ENCODE data around the gene MFN1. TPM values are rescaled to one million over a fixed set of nuclear protein-coding genes. Genes with fewer than 3 reads are reported as not detected.

MFN1 gene
- total and polyA plus RNA-seq, 2 donors, result 31.5 to 32.2 TPM

GRCh38 chr3:179415377-179415776, 67.9 kb downstream of the MFN1 start:
- no peak overlapping the region for H3K4me3 ChIP-seq (ENCODE audit: low read length in 2 of 2)
- no peaks in the 10 kb centered on the region for H3K27me3 ChIP-seq (ENCODE audit: control insufficient read depth in 2 of 2, insufficient read depth in 1 of 2, low read length in 1 of 2)
- 97% methylated on average over 4 of the region's 4 CpGs for WGBS
- no peaks in the 10 kb centered on the region for H3K4me1 ChIP-seq (ENCODE audit: control insufficient read depth in 2 of 2, insufficient read depth in 2 of 2, low read length in 2 of 2)
- peaks cover 0 to 9% of the 10 kb centered on the region in 2 donors for H3K36me3 ChIP-seq (ENCODE audit: control insufficient read depth in 2 of 2, insufficient read depth in 2 of 2, low read length in 1 of 2)
- H3K9me3 ChIP-seq (ENCODE audit: control insufficient read depth in 2 of 2, insufficient read depth in 1 of 2, low read length in 1 of 2), result no peaks in the 10 kb centered on the region
- DNase-seq (ENCODE audit: low read depth in 6 of 9, low spot score in 9 of 9), result no peak
- H3K27ac ChIP-seq (ENCODE audit: low read depth in 1 of 2, low read length in 1 of 2), result no peak overlapping the region

GRCh38 chr3:179416681-179417080, 69.2 kb downstream of the MFN1 start:
- Histone ChIP-seq H3K4me3 (ENCODE audit: low read length in 2 of 2) (no peak overlapping the region), H3K9me3 (ENCODE audit: control insufficient read depth in 2 of 2, insufficient read depth in 1 of 2, low read length in 1 of 2) (no peaks in the 10 kb centered on the region), H3K27ac (ENCODE audit: low read depth in 1 of 2, low read length in 1 of 2) (no peak overlapping the region), H3K27me3 (ENCODE audit: control insufficient read depth in 2 of 2, insufficient read depth in 1 of 2, low read length in 1 of 2) (no peaks in the 10 kb centered on the region), H3K4me1 (ENCODE audit: control insufficient read depth in 2 of 2, insufficient read depth in 2 of 2, low read length in 2 of 2) (no peaks in the 10 kb centered on the region), H3K36me3 (ENCODE audit: control insufficient read depth in 2 of 2, insufficient read depth in 2 of 2, low read length in 1 of 2) (peaks cover 0 to 9% of the 10 kb centered on the region in 2 donors)
- no peak for DNase-seq (ENCODE audit: low read depth in 6 of 9, low spot score in 9 of 9)
- 98% methylated on average over 2 of the region's 2 CpGs for WGBS

- 20% methylated on average over 3 of the region's 3 CpGs for WGBS
- H3K36me3 ChIP-seq (ENCODE audit: control insufficient read depth in 2 of 2, insufficient read depth in 2 of 2, low read length in 1 of 2), result peaks cover 0 to 9% of the 10 kb centered on the region in 2 donors
Measured at GRCh38 chr3:179418610-179419009, 71.1 kb downstream of the MFN1 start.

GRCh38 chr3:179421500-179421899, 74.0 kb downstream of the MFN1 start:
- 92% methylated on average over 2 of the region's 2 CpGs for WGBS
- DNase-seq (ENCODE audit: low read depth in 6 of 9, low spot score in 9 of 9), result no peak
- H3K4me3 ChIP-seq (ENCODE audit: low read length in 2 of 2), result no peak overlapping the region
- no peaks in the 10 kb centered on the region for H3K4me1 ChIP-seq (ENCODE audit: control insufficient read depth in 2 of 2, insufficient read depth in 2 of 2, low read length in 2 of 2)
- no peaks in the 10 kb centered on the region for H3K9me3 ChIP-seq (ENCODE audit: control insufficient read depth in 2 of 2, insufficient read depth in 1 of 2, low read length in 1 of 2)
- H3K27ac ChIP-seq (ENCODE audit: low read depth in 1 of 2, low read length in 1 of 2), result no peak overlapping the region
- H3K27me3 ChIP-seq (ENCODE audit: control insufficient read depth in 2 of 2, insufficient read depth in 1 of 2, low read length in 1 of 2), result no peaks in the 10 kb centered on the region
- H3K36me3 ChIP-seq (ENCODE audit: control insufficient read depth in 2 of 2, insufficient read depth in 2 of 2, low read length in 1 of 2), result peaks cover 0 to 9% of the 10 kb centered on the region in 2 donors

More at GRCh38 chr3:179418610-179419009, 71.1 kb downstream of the MFN1 start:
- no peak overlapping the region for H3K27ac ChIP-seq (ENCODE audit: low read depth in 1 of 2, low read length in 1 of 2)
- no peaks in the 10 kb centered on the region for H3K4me1 ChIP-seq (ENCODE audit: control insufficient read depth in 2 of 2, insufficient read depth in 2 of 2, low read length in 2 of 2)
- no peak overlapping the region for H3K4me3 ChIP-seq (ENCODE audit: low read length in 2 of 2)
- no peaks in the 10 kb centered on the region for H3K27me3 ChIP-seq (ENCODE audit: control insufficient read depth in 2 of 2, insufficient read depth in 1 of 2, low read length in 1 of 2)
- no peaks in the 10 kb centered on the region for H3K9me3 ChIP-seq (ENCODE audit: control insufficient read depth in 2 of 2, insufficient read depth in 1 of 2, low read length in 1 of 2)
- peak in 1 of 9 donors; percentile 13 for DNase-seq (ENCODE audit: low read depth in 6 of 9, low spot score in 9 of 9)

- H3K4me3 ChIP-seq (ENCODE audit: low read length in 2 of 2), result no peak overlapping the region
- WGBS, result 98% methylated on average over 6 of the region's 6 CpGs
Measured at GRCh38 chr3:179425075-179425474, 77.6 kb downstream of the MFN1 start.

GRCh38 chr3:179428876-179429548, 81.5 kb downstream of the MFN1 start:
- no peaks in the 10 kb centered on the region for H3K36me3 ChIP-seq (ENCODE audit: control insufficient read depth in 2 of 2, insufficient read depth in 2 of 2, low read length in 1 of 2)
- H3K4me1 ChIP-seq (ENCODE audit: control insufficient read depth in 2 of 2, insufficient read depth in 2 of 2, low read length in 2 of 2), result peaks cover 5 to 11% of the 10 kb centered on the region in 2 donors
- no peak overlapping the region for H3K4me3 ChIP-seq (ENCODE audit: low read length in 2 of 2)
- 97% methylated on average over 8 of the region's 8 CpGs for WGBS
- no peaks in the 10 kb centered on the region for H3K9me3 ChIP-seq (ENCODE audit: control insufficient read depth in 2 of 2, insufficient read depth in 1 of 2, low read length in 1 of 2)
- H3K27me3 ChIP-seq (ENCODE audit: control insufficient read depth in 2 of 2, insufficient read depth in 1 of 2, low read length in 1 of 2), result no peaks in the 10 kb centered on the region
- no peak overlapping the region for H3K27ac ChIP-seq (ENCODE audit: low read depth in 1 of 2, low read length in 1 of 2)
- DNase-seq (ENCODE audit: low read depth in 6 of 9, low spot score in 9 of 9), result no peak

More at GRCh38 chr3:179425075-179425474, 77.6 kb downstream of the MFN1 start:
- Histone ChIP-seq H3K27ac (ENCODE audit: low read depth in 1 of 2, low read length in 1 of 2) (no peak overlapping the region), H3K36me3 (ENCODE audit: control insufficient read depth in 2 of 2, insufficient read depth in 2 of 2, low read length in 1 of 2) (no peaks in the 10 kb centered on the region), H3K27me3 (ENCODE audit: control insufficient read depth in 2 of 2, insufficient read depth in 1 of 2, low read length in 1 of 2) (no peaks in the 10 kb centered on the region), H3K9me3 (ENCODE audit: control insufficient read depth in 2 of 2, insufficient read depth in 1 of 2, low read length in 1 of 2) (no peaks in the 10 kb centered on the region), H3K4me1 (ENCODE audit: control insufficient read depth in 2 of 2, insufficient read depth in 2 of 2, low read length in 2 of 2) (no peaks in the 10 kb centered on the region)
- no peak for DNase-seq (ENCODE audit: low read depth in 6 of 9, low spot score in 9 of 9)

- 99% methylated on average over 2 of the region's 2 CpGs for WGBS
- peaks cover 5 to 14% of the 10 kb centered on the region in 2 donors for H3K4me1 ChIP-seq (ENCODE audit: control insufficient read depth in 2 of 2, insufficient read depth in 2 of 2, low read length in 2 of 2)
- no peaks in the 10 kb centered on the region for H3K27me3 ChIP-seq (ENCODE audit: control insufficient read depth in 2 of 2, insufficient read depth in 1 of 2, low read length in 1 of 2)
Measured at GRCh38 chr3:179430277-179430870, 82.9 kb downstream of the MFN1 start.

GRCh38 chr3:179432021-179432420, 84.5 kb downstream of the MFN1 start:
- DNase-seq (ENCODE audit: low read depth in 6 of 9, low spot score in 9 of 9), result peak in 1 of 9 donors; percentile 53
- WGBS, result 15% methylated on average over 3 of the region's 3 CpGs
- no peaks in the 10 kb centered on the region for H3K27me3 ChIP-seq (ENCODE audit: control insufficient read depth in 2 of 2, insufficient read depth in 1 of 2, low read length in 1 of 2)
- H3K4me1 ChIP-seq (ENCODE audit: control insufficient read depth in 2 of 2, insufficient read depth in 2 of 2, low read length in 2 of 2), result peaks cover 5 to 14% of the 10 kb centered on the region in 2 donors
- no peak overlapping the region for H3K4me3 ChIP-seq (ENCODE audit: low read length in 2 of 2)
- H3K27ac ChIP-seq (ENCODE audit: low read depth in 1 of 2, low read length in 1 of 2), result peak overlapping the region in 1 of 2 donors; percentile 47
- H3K36me3 ChIP-seq (ENCODE audit: control insufficient read depth in 2 of 2, insufficient read depth in 2 of 2, low read length in 1 of 2), result no peaks in the 10 kb centered on the region
- no peaks in the 10 kb centered on the region for H3K9me3 ChIP-seq (ENCODE audit: control insufficient read depth in 2 of 2, insufficient read depth in 1 of 2, low read length in 1 of 2)

More at GRCh38 chr3:179430277-179430870, 82.9 kb downstream of the MFN1 start:
- H3K27ac ChIP-seq (ENCODE audit: low read depth in 1 of 2, low read length in 1 of 2), result no peak overlapping the region
- H3K36me3 ChIP-seq (ENCODE audit: control insufficient read depth in 2 of 2, insufficient read depth in 2 of 2, low read length in 1 of 2), result no peaks in the 10 kb centered on the region
- no peak for DNase-seq (ENCODE audit: low read depth in 6 of 9, low spot score in 9 of 9)
- H3K9me3 ChIP-seq (ENCODE audit: control insufficient read depth in 2 of 2, insufficient read depth in 1 of 2, low read length in 1 of 2), result no peaks in the 10 kb centered on the region
- H3K4me3 ChIP-seq (ENCODE audit: low read length in 2 of 2), result no peak overlapping the region

GRCh38 chr3:179432451-179432850, 84.9 kb downstream of the MFN1 start:
- no peaks in the 10 kb centered on the region for H3K36me3 ChIP-seq (ENCODE audit: control insufficient read depth in 2 of 2, insufficient read depth in 2 of 2, low read length in 1 of 2)
- no peak overlapping the region for H3K4me3 ChIP-seq (ENCODE audit: low read length in 2 of 2)
- no peak overlapping the region for H3K27ac ChIP-seq (ENCODE audit: low read depth in 1 of 2, low read length in 1 of 2)
- H3K4me1 ChIP-seq (ENCODE audit: control insufficient read depth in 2 of 2, insufficient read depth in 2 of 2, low read length in 2 of 2), result peaks cover 5 to 14% of the 10 kb centered on the region in 2 donors
- H3K27me3 ChIP-seq (ENCODE audit: control insufficient read depth in 2 of 2, insufficient read depth in 1 of 2, low read length in 1 of 2), result no peaks in the 10 kb centered on the region
- 95% methylated on average over 1 of the region's 1 CpG for whole genome bisulfite sequencing
- H3K9me3 ChIP-seq (ENCODE audit: control insufficient read depth in 2 of 2, insufficient read depth in 1 of 2, low read length in 1 of 2), result no peaks in the 10 kb centered on the region
- no peak for DNase-seq (ENCODE audit: low read depth in 6 of 9, low spot score in 9 of 9)
